Immature natural killer cell (primary cell): ENCODE data around the gene GCN1. TPM values are rescaled to one million over a fixed set of nuclear protein-coding genes. Genes with fewer than 3 reads are reported as not detected.
A peak's percentile ranks its signal among the peaks of the same experiment; 100 is the strongest.

Experiments
- DNase-seq, 3 donors: peaks; one replicate each; pipeline ENCODE4 v3.0.0; 2022; ENCODE audit warnings: mixed read lengths in 1 of 3
- H3K27ac Mint-ChIP-seq, 6 donors: one replicate each; pipeline ENCODE4 v1.8.0; 2020; ENCODE audit warnings: mixed read lengths in 6 of 6, mild to moderate bottlenecking in 5 of 6, inconsistent platforms in 4 of 6, moderate library complexity in 3 of 6
- H3K27me3 Mint-ChIP-seq, 3 donors: one replicate each; pipeline ENCODE4 v1.8.0; 2020 to 2021; ENCODE audit warnings: low read depth in 3 of 3, mild to moderate bottlenecking in 3 of 3, mixed read lengths in 3 of 3, moderate library complexity in 3 of 3, inconsistent platforms in 1 of 3
- H3K36me3 Mint-ChIP-seq, 3 donors: one replicate each; pipeline ENCODE4 v1.8.0; 2020; ENCODE audit warnings: mixed read lengths in 3 of 3, inconsistent platforms in 2 of 3, mild to moderate bottlenecking in 2 of 3
- H3K4me1 Mint-ChIP-seq, 2 donors: one replicate each; pipeline ENCODE4 v1.8.0; 2020; ENCODE audit warnings: inconsistent platforms in 2 of 2, mild to moderate bottlenecking in 2 of 2, mixed read lengths in 2 of 2, moderate library complexity in 1 of 2
- H3K4me3 Mint-ChIP-seq, 5 donors: one replicate each; pipeline ENCODE4 v1.8.0; 2020; ENCODE audit warnings: mild to moderate bottlenecking in 5 of 5, mixed read lengths in 5 of 5, inconsistent platforms in 3 of 5, moderate library complexity in 3 of 5
- H3K9me3 Mint-ChIP-seq, 6 donors: one replicate each; pipeline ENCODE4 v1.8.0; 2020; ENCODE audit warnings: mild to moderate bottlenecking in 6 of 6, mixed read lengths in 6 of 6, inconsistent platforms in 4 of 6, moderate library complexity in 3 of 6
- polyA plus RNA-seq, 3 donors: library from polyadenylated mRNA; unstranded; fragments of 300-500 nt; fragmentation: Illumina TruSeq; gene quantifications; one replicate each; pipeline ENCODE4 v1.2.3, GENCODE V29; 2021

The GCN1 gene
- polyA plus RNA-seq, 3 donors from 2014 or later: 9.7 to 26.4 (median 11.3) TPM

GRCh38 chr12:120235369-120236323 is 41.1 kb upstream of the GCN1 start:
- Mint-ChIP-seq H3K27me3 (peaks cover 3 to 27% (median 17%) of the 10 kb centered on the region in 3 donors), H3K27ac (peak overlapping the region; percentile 76 to 99 (median 90)), H3K4me3 (peak overlapping the region; percentile 71 to 85 (median 75))

DNA sequence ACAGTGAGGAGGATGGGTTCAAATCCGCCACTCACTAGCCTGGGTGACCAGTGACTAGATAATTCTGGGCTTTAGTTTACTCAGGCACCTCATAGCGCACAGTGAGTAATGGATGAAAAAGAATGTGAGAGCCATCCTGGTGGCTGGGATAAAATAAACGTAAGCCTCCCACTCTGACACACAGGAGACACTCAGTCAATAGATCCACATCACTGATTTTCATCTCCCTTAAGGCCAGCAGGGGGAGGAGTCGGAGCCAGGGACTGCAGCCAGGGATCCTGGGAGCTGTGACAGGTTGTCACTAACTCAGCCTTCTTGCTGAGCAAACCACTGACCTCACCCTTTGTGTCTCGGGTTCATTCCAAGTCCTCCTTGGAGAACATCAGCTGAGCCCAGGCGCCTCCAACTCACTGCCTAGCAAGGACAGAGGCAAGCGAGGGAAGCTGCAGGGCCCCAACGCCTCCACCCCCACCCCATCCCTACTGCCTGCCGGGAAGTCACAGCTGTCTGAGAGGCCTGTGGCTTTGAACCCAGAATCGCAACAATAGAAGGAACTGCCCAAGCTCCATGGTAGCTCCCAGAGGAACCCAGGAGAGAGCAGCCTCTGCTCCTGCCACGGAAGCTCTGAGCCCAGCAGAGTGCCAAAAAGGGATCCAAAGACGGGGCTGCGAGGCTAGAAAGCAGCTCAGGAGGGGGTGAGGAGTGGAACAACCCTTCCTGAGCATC is 40.3 kb upstream of the GCN1 start:
- DNase-seq: no peak
- peak overlapping the region; percentile 76 to 99 (median 90) for H3K27ac Mint-ChIP-seq

More at GRCh38 chr12:120235369-120236323, 41.1 kb upstream of the GCN1 start:
- DNase-seq: peak; percentile 47 to 58 (median 52)
- Mint-ChIP-seq H3K36me3 (peaks cover 0 to 5% (median 0%) of the 10 kb centered on the region in 3 donors), H3K9me3 (no peaks in the 10 kb centered on the region), H3K4me1 (peaks cover 94 to 96% of the 10 kb centered on the region in 2 donors)

GRCh38 chr12:120231316-120232011 is 36.9 kb upstream of the GCN1 start:
- H3K9me3 Mint-ChIP-seq: no peaks in the 10 kb centered on the region
- peak overlapping the region; percentile 76 to 99 (median 92) for H3K27ac Mint-ChIP-seq
- peaks cover 11 to 17% (median 13%) of the 10 kb centered on the region in 3 donors for H3K27me3 Mint-ChIP-seq
- H3K36me3 Mint-ChIP-seq: peaks cover 0 to 5% (median 4%) of the 10 kb centered on the region in 3 donors
- peak; percentile 65 for DNase-seq
- peaks cover 99 to 100% of the 10 kb centered on the region in 2 donors for H3K4me1 Mint-ChIP-seq
- peak overlapping the region; percentile 81 to 93 (median 87) for H3K4me3 Mint-ChIP-seq

More for the DNA sequence above, 40.3 kb upstream of the GCN1 start:
- Mint-ChIP-seq H3K36me3 (peaks cover 0 to 5% (median 0%) of the 10 kb centered on the region in 3 donors), H3K4me3 (peak overlapping the region; percentile 45 to 85 (median 75)), H3K27me3 (peaks cover 5 to 27% (median 14%) of the 10 kb centered on the region in 3 donors), H3K4me1 (peaks cover 94 to 96% of the 10 kb centered on the region in 2 donors), H3K9me3 (no peaks in the 10 kb centered on the region)

DNA sequence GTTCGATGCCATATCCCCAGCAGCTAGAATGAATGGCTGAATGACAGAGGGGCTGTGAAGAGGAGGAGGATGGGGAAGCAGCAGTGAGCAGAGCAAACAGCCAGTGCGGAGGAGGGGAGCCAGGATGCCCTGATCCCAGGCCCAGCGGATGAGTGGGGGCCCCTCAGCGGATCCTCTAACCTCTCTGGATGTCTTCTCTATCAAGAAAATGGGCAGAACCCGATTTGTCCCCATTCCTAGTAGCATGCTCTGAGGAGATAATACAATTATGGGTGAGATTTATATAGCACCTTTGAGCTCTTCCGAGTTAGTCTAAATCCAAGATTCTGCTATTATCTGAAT is 36.4 kb upstream of the GCN1 start:
- Mint-ChIP-seq H3K27me3 (peaks cover 11 to 17% (median 13%) of the 10 kb centered on the region in 3 donors), H3K4me1 (peaks cover 99 to 100% of the 10 kb centered on the region in 2 donors), H3K9me3 (no peaks in the 10 kb centered on the region), H3K36me3 (peaks cover 0 to 5% (median 4%) of the 10 kb centered on the region in 3 donors), H3K27ac (peak overlapping the region; percentile 76 to 99 (median 92)), H3K4me3 (peak overlapping the region; percentile 81 to 93 (median 87))
- DNase-seq: no peak

DNA sequence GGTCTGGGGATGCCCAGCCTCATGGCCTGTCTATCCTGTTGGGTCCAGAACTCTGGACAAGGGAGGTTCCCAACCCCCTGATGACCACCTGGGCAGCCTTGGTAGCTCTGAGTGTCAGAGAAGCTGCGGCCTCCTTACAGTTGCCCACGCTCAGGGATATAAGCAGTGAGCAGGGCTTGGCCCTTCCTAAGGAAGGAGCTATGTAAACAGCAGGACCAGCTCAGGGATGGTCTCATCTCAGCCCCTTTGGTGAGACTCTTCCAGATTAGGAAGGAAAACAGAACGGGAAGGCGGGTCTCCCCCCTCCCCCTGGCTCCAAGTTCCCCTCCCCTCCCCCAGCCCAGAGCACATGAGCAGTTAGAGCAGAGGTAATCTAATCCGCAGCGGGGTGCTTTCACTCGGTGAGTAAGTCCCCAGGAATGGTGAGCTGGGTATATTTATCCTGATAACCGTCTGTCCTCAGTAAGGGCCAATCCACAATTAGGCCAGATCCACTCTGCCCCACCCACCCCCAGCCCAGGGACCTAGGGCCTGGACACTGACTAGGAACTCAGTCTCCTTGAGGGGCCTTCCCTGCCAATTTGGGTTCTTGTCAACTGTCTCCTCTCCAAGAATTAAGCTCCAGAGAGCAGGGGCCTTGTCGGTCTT is 35.9 kb upstream of the GCN1 start:
- peaks cover 99 to 100% of the 10 kb centered on the region in 2 donors for H3K4me1 Mint-ChIP-seq
- H3K27ac Mint-ChIP-seq: peak overlapping the region; percentile 76 to 99 (median 92)
- H3K9me3 Mint-ChIP-seq: no peaks in the 10 kb centered on the region
- H3K4me3 Mint-ChIP-seq: peak overlapping the region; percentile 81 to 93 (median 87)
- peaks cover 0 to 5% (median 5%) of the 10 kb centered on the region in 3 donors for H3K36me3 Mint-ChIP-seq
- H3K27me3 Mint-ChIP-seq: peaks cover 10 to 18% (median 12%) of the 10 kb centered on the region in 3 donors
- DNase-seq: no peak

GRCh38 chr12:120229487-120230325 is 35.2 kb upstream of the GCN1 start:
- Mint-ChIP-seq H3K27ac (peak overlapping the region; percentile 76 to 99 (median 88)), H3K9me3 (no peaks in the 10 kb centered on the region), H3K4me1 (peaks cover 99 to 100% of the 10 kb centered on the region in 2 donors), H3K4me3 (peak overlapping the region; percentile 81 to 93 (median 88)), H3K27me3 (peaks cover 8 to 21% (median 10%) of the 10 kb centered on the region in 3 donors), H3K36me3 (peaks cover 0 to 8% (median 5%) of the 10 kb centered on the region in 3 donors)
- DNase-seq: no peak

- DNase-seq: no peak
- H3K9me3 Mint-ChIP-seq: no peaks in the 10 kb centered on the region
- H3K36me3 Mint-ChIP-seq: peaks cover 0 to 8% (median 5%) of the 10 kb centered on the region in 3 donors
- H3K4me1 Mint-ChIP-seq: peaks cover 99 to 100% of the 10 kb centered on the region in 2 donors
- peaks cover 8 to 22% (median 13%) of the 10 kb centered on the region in 3 donors for H3K27me3 Mint-ChIP-seq
- peak overlapping the region; percentile 76 to 99 (median 88) for H3K27ac Mint-ChIP-seq
- peak overlapping the region; percentile 81 to 93 (median 88) for H3K4me3 Mint-ChIP-seq
Measured at GRCh38 chr12:120229071-120229486, 34.6 kb upstream of the GCN1 start.

DNA sequence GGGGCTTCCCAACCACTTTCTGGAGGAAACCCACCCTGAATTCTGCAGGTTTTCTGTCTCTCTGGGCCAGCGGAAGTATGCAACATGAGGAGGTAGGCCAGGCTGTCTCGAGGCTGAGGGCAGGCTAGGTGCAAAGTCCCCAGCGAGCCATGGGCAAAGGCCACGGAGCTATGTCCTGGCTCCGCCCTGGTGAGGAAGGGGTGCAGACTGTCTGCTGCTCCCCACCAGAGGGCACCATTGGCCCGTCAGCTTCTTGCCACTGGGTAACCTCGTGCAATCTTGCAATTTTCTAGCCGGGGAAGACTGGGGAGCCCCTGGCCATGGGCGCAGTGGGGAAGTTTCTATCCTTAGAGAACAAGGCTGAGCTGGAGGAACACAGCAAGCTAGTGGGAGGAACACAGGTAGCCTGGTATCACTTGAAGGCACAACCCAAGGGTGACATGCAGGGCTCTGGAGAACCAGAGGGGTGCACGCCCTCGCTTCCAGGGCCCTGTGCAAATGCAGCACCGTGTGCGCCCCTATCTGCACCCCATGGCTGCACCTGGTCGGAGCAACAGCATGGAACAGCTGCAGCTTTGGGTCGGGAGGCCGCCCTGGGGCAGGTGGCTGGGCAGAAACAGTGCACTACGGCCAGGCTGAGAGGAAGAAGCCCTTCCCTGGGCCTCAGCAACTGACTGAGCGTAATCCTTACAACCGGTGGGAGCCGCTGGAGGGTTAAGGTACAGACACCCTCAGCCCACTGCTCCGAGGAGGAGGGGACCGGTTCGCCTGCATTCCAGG is 34.0 kb upstream of the GCN1 start:
- peaks cover 8 to 23% (median 13%) of the 10 kb centered on the region in 3 donors for H3K27me3 Mint-ChIP-seq
- H3K9me3 Mint-ChIP-seq: no peaks in the 10 kb centered on the region
- peak overlapping the region; percentile 76 to 99 (median 88) for H3K27ac Mint-ChIP-seq
- peaks cover 93 to 96% of the 10 kb centered on the region in 2 donors for H3K4me1 Mint-ChIP-seq
- H3K4me3 Mint-ChIP-seq: peak overlapping the region; percentile 81 to 93 (median 87)
- H3K36me3 Mint-ChIP-seq: peaks cover 0 to 8% (median 5%) of the 10 kb centered on the region in 3 donors
- DNase-seq: peak; percentile 82 to 87 (median 87)

GRCh38 chr12:120228041-120228290 is 33.5 kb upstream of the GCN1 start:
- peak overlapping the region; percentile 81 to 93 (median 87) for H3K4me3 Mint-ChIP-seq
- no peak for DNase-seq
- peaks cover 0 to 11% (median 5%) of the 10 kb centered on the region in 3 donors for H3K36me3 Mint-ChIP-seq
- no peaks in the 10 kb centered on the region for H3K9me3 Mint-ChIP-seq
- peaks cover 9 to 27% (median 13%) of the 10 kb centered on the region in 3 donors for H3K27me3 Mint-ChIP-seq
- H3K27ac Mint-ChIP-seq: peak overlapping the region; percentile 71 to 93 (median 86)
- H3K4me1 Mint-ChIP-seq: peaks cover 90 to 96% of the 10 kb centered on the region in 2 donors

- Mint-ChIP-seq H3K27ac (peak overlapping the region; percentile 71 to 93 (median 86)), H3K27me3 (peaks cover 9 to 26% (median 13%) of the 10 kb centered on the region in 3 donors), H3K4me3 (peak overlapping the region; percentile 18 to 93 (median 87)), H3K36me3 (peaks cover 0 to 15% (median 5%) of the 10 kb centered on the region in 3 donors), H3K4me1 (peaks cover 89 to 93% of the 10 kb centered on the region in 2 donors), H3K9me3 (no peaks in the 10 kb centered on the region)
- DNase-seq: no peak
Measured at GRCh38 chr12:120227233-120228040, 32.9 kb upstream of the GCN1 start.
